Activated CD8-positive, alpha-beta memory T cell treated with anti-CD3 and anti-CD28 coated beads for 24 hours (primary cell): ENCODE data around the gene COL5A2.

Experiments
- DNase-seq: peaks from one replicate; pipeline ENCODE4 v3.0.0-alpha.2; 2020

The COL5A2 gene

GRCh38 chr2:189146553-189146952, 33.0 kb downstream of the COL5A2 start:
- DNase-seq: no peak

- DNase-seq: no peak
Measured at GRCh38 chr2:189144700-189145211, 34.8 kb downstream of the COL5A2 start.

- DNase-seq: no peak
Measured at GRCh38 chr2:189143925-189144324, 35.6 kb downstream of the COL5A2 start.

- peak; percentile 59 for DNase-seq
Measured at GRCh38 chr2:189142893-189143759, 36.4 kb downstream of the COL5A2 start.

GRCh38 chr2:189138800-189139199, 40.8 kb downstream of the COL5A2 start:
- DNase-seq: no peak

GRCh38 chr2:189137519-189137918, 42.0 kb downstream of the COL5A2 start:
- DNase-seq: no peak

GRCh38 chr2:189134485-189134884, 45.1 kb downstream of the COL5A2 start:
- no peak for DNase-seq

GRCh38 chr2:189131991-189132390, 47.6 kb downstream of the COL5A2 start:
- no peak for DNase-seq

GRCh38 chr2:189129971-189130370, 49.6 kb downstream of the COL5A2 start:
- DNase-seq: no peak

GRCh38 chr2:189128970-189129369, 50.6 kb downstream of the COL5A2 start:
- DNase-seq: no peak

- no peak for DNase-seq
Measured at GRCh38 chr2:189127756-189128155, 51.8 kb downstream of the COL5A2 start.

- DNase-seq: no peak
Measured at GRCh38 chr2:189125195-189125594, 54.4 kb downstream of the COL5A2 start.

- no peak for DNase-seq
Measured at GRCh38 chr2:189124175-189124574, 55.4 kb downstream of the COL5A2 start.

- DNase-seq: no peak
Measured at GRCh38 chr2:189118386-189118785, 61.2 kb downstream of the COL5A2 start.

- no peak for DNase-seq
Measured at GRCh38 chr2:189116979-189117378, 62.6 kb downstream of the COL5A2 start.

GRCh38 chr2:189116087-189116486, 63.5 kb downstream of the COL5A2 start:
- no peak for DNase-seq

GRCh38 chr2:189115126-189115525, 64.4 kb downstream of the COL5A2 start:
- DNase-seq: no peak

- no peak for DNase-seq
Measured at GRCh38 chr2:189113963-189114362, 65.6 kb downstream of the COL5A2 start.

- DNase-seq: no peak
Measured at GRCh38 chr2:189111063-189111715, 68.4 kb downstream of the COL5A2 start.

GRCh38 chr2:189109921-189110397, 69.6 kb downstream of the COL5A2 start:
- no peak for DNase-seq

GRCh38 chr2:189104934-189105333, 74.6 kb downstream of the COL5A2 start:
- no peak for DNase-seq

GRCh38 chr2:189102735-189103134, 76.8 kb downstream of the COL5A2 start:
- DNase-seq: no peak

- DNase-seq: no peak
Measured at GRCh38 chr2:189097934-189098333, 81.6 kb downstream of the COL5A2 start.
